GM12878 (cell line): ENCODE data around the gene PC. TPM values are rescaled to one million over a fixed set of nuclear protein-coding genes. Genes with fewer than 3 reads are reported as not detected.

Experiments used
- ASH2L ChIP-seq: fragments of 300-600, 200-600 bp; sonication (generic); IDR thresholded peaks from 2 replicates; pipeline ENCODE4 v1.6.1; 2017; ENCODE audit warnings: low read depth, mild to moderate bottlenecking, borderline replicate concordance
- CBFB ChIP-seq: IDR thresholded peaks from 2 replicates; pipeline ENCODE4 v1.6.1; 2016; ENCODE audit warnings: antibody characterized with exemption, low read depth
- CREM ChIP-seq: IDR thresholded peaks from 2 replicates; pipeline ENCODE4 v1.6.1; 2014; ENCODE audit warnings: antibody characterized with exemption, low read depth
- FOXM1 ChIP-seq: IDR thresholded peaks from 2 replicates; pipeline ENCODE4 v1.6.1; 2012; ENCODE audit warnings: low read depth, mild to moderate bottlenecking, inconsistent platforms, low read length, moderate library complexity
- HCFC1 ChIP-seq: fragments of 150-350 bp; IDR thresholded peaks from 2 replicates; pipeline ENCODE4 v1.6.1; 2014; ENCODE audit warnings: low read length
- NR2C2 ChIP-seq: IDR thresholded peaks from 2 replicates; pipeline ENCODE4 v1.6.1; 2011; ENCODE audit warnings: borderline replicate concordance, low read depth; ENCODE audit not compliant: control insufficient read depth, insufficient read length
- POLR2A ChIP-seq: IDR thresholded peaks from 2 replicates; pipeline ENCODE4 v1.6.1; 2011; ENCODE audit warnings: low read depth, mild to moderate bottlenecking, low read length
- RAD51 ChIP-seq: fragments of 450-650 bp; IDR thresholded peaks from 2 replicates; pipeline ENCODE4 v1.6.1; 2016; ENCODE audit warnings: moderate library complexity, mild to moderate bottlenecking, inconsistent platforms
- SMAD5 ChIP-seq: IDR thresholded peaks from 2 replicates; pipeline ENCODE4 v1.6.1; 2016; ENCODE audit warnings: antibody characterized with exemption, low read depth
- SREBF1 ChIP-seq: IDR thresholded peaks from 2 replicates; pipeline ENCODE4 v1.6.1; 2012; ENCODE audit warnings: mild to moderate bottlenecking, low read length
- STAT3 ChIP-seq: IDR thresholded peaks from 2 replicates; pipeline ENCODE4 v1.6.1; 2011; ENCODE audit warnings: low read depth, low read length, improper control_type of control experiment
- polyA plus RNA-seq, 11 experiments: library from polyadenylated mRNA; depleted of rRNA in 4 of 11; unstranded in 6 of 11; stranded (reverse) in 5 of 11; fragments of >200 nt; fragmentation: Nextera tagmentation in 4 of 11; fragmentation: Illumina TruSeq in 1 of 11; extraction: Ambion mirVana in 4 of 11; extraction: Trizol in 1 of 11; gene quantifications; 1 replicate in 1 of 11; 2 replicates in 10 of 11; pipeline versions ENCODE4 v1.2.1 to v1.2.3, GENCODE V29; 2011 to 2016; ENCODE audit warnings: inconsistent platforms in 2 of 11, missing spikeins in 2 of 11, low read depth in 1 of 11
- total RNA-seq, 4 experiments: library from RNA; depleted of rRNA in 3 of 4; stranded (reverse); fragments of >200 nt in 3 of 4; fragmentation: Illumina TruSeq in 1 of 4; extraction: Trizol in 1 of 4; gene quantifications; 2 replicates each; pipeline versions ENCODE4 v1.2.1 to v1.2.3, GENCODE V29; 2013 to 2021
- TF ChIP-seq, protein P1 (sequence below): IDR thresholded peaks from 2 replicates; pipeline ENCODE4 v1.6.1; 2012; ENCODE audit warnings: low read depth, low read length, improper control_type of control experiment
- TF ChIP-seq, protein P2 (sequence below): IDR thresholded peaks from 2 replicates; pipeline ENCODE4 v1.6.1; 2012; ENCODE audit warnings: improper control_type of control experiment, low read depth, low read length; ENCODE audit not compliant: insufficient replicate concordance
- TF ChIP-seq, protein P3 (sequence below): fragments of 450-650 bp; IDR thresholded peaks from 2 replicates; pipeline ENCODE4 v1.6.1; 2018; ENCODE audit warnings: mild to moderate bottlenecking, low read depth, moderate library complexity; ENCODE audit not compliant: partially characterized antibody
- TF ChIP-seq, protein P4 (sequence below), 3 experiments: IDR thresholded peaks in 2 of 3; conservative IDR thresholded peaks in 1 of 3; 2 replicates each; pipeline ENCODE4 v1.5.1; 2011; ENCODE audit warnings: low read depth in 3 of 3, low read length in 3 of 3, mild to moderate bottlenecking in 3 of 3, control low read depth in 2 of 3, moderate library complexity in 2 of 3, inconsistent platforms in 1 of 3, mixed read lengths in 1 of 3; ENCODE audit not compliant: control insufficient read depth in 2 of 3, insufficient read depth in 1 of 3; ENCODE audit errors: extremely low read depth in 1 of 3
- TF ChIP-seq, protein P5 (sequence below): fragments of 450-650 bp; conservative IDR thresholded peaks from 2 replicates; pipeline ENCODE4 v1.6.1; 2017; ENCODE audit warnings: mild to moderate bottlenecking, moderate library complexity

Gene PC
- total and polyA plus RNA-seq, 10 of the 15 experiments (the other 5 are each of a cell fraction or from before 2014, with no cell fraction given), result 0.22 to 10.3 (median 4.5) TPM

DNA sequence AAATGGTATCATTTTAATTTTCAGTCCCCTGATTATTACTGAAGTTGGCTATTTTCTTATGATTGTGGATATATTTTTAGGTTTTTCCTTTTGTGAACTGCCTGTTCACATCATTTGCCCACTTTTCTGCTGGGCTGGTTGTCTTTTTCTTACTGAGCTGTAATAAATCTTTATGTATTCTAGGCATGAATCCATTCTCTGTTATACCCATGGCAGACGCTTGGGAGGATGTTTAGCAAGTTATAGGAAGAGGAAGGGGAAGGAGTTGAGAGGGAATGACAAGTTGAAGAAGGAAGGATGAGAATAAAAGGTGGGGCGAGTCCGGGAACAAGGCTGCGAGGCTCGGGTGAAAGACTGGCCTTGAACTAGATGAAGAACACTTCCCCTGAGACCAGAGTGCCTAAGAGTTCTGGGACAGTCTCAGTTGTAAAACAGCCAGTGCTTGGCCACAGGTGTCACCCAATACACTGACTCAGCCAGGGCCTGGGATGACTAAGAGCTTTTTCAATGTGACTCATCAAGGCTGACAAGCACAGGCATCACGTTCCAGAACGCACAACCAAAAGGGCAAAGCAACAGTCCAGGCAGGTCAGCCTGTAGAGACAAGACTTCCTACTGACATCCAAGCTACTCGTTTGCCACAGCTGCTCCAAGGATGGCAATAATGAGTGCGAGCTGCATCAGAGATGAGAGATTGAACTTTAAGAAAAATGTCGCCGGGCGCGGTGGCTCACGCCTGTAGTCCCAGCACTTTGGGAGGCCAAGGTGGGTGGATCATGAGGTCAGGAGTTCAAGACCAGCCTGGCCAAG lies 66.1 kb downstream of the PC start (continued):
- TF ChIP-seq, protein P1, sequence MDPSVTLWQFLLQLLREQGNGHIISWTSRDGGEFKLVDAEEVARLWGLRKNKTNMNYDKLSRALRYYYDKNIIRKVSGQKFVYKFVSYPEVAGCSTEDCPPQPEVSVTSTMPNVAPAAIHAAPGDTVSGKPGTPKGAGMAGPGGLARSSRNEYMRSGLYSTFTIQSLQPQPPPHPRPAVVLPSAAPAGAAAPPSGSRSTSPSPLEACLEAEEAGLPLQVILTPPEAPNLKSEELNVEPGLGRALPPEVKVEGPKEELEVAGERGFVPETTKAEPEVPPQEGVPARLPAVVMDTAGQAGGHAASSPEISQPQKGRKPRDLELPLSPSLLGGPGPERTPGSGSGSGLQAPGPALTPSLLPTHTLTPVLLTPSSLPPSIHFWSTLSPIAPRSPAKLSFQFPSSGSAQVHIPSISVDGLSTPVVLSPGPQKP, result no peak
- TF ChIP-seq, protein P2, sequence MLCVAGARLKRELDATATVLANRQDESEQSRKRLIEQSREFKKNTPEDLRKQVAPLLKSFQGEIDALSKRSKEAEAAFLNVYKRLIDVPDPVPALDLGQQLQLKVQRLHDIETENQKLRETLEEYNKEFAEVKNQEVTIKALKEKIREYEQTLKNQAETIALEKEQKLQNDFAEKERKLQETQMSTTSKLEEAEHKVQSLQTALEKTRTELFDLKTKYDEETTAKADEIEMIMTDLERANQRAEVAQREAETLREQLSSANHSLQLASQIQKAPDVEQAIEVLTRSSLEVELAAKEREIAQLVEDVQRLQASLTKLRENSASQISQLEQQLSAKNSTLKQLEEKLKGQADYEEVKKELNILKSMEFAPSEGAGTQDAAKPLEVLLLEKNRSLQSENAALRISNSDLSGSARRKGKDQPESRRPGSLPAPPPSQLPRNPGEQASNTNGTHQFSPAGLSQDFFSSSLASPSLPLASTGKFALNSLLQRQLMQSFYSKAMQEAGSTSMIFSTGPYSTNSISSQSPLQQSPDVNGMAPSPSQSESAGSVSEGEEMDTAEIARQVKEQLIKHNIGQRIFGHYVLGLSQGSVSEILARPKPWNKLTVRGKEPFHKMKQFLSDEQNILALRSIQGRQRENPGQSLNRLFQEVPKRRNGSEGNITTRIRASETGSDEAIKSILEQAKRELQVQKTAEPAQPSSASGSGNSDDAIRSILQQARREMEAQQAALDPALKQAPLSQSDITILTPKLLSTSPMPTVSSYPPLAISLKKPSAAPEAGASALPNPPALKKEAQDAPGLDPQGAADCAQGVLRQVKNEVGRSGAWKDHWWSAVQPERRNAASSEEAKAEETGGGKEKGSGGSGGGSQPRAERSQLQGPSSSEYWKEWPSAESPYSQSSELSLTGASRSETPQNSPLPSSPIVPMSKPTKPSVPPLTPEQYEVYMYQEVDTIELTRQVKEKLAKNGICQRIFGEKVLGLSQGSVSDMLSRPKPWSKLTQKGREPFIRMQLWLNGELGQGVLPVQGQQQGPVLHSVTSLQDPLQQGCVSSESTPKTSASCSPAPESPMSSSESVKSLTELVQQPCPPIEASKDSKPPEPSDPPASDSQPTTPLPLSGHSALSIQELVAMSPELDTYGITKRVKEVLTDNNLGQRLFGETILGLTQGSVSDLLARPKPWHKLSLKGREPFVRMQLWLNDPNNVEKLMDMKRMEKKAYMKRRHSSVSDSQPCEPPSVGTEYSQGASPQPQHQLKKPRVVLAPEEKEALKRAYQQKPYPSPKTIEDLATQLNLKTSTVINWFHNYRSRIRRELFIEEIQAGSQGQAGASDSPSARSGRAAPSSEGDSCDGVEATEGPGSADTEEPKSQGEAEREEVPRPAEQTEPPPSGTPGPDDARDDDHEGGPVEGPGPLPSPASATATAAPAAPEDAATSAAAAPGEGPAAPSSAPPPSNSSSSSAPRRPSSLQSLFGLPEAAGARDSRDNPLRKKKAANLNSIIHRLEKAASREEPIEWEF, result no peak
- TF ChIP-seq RAD51 (no peak), POLR2A (no peak), SREBF1 (no peak), FOXM1 (peak; percentile 86), SMAD5 (no peak), ASH2L (no peak), CBFB (no peak), CREM (peak; percentile 85; the same call in 1 of the 2 replicates), HCFC1 (no peak), NR2C2 (no peak), STAT3 (no peak)
- TF ChIP-seq, protein P3, sequence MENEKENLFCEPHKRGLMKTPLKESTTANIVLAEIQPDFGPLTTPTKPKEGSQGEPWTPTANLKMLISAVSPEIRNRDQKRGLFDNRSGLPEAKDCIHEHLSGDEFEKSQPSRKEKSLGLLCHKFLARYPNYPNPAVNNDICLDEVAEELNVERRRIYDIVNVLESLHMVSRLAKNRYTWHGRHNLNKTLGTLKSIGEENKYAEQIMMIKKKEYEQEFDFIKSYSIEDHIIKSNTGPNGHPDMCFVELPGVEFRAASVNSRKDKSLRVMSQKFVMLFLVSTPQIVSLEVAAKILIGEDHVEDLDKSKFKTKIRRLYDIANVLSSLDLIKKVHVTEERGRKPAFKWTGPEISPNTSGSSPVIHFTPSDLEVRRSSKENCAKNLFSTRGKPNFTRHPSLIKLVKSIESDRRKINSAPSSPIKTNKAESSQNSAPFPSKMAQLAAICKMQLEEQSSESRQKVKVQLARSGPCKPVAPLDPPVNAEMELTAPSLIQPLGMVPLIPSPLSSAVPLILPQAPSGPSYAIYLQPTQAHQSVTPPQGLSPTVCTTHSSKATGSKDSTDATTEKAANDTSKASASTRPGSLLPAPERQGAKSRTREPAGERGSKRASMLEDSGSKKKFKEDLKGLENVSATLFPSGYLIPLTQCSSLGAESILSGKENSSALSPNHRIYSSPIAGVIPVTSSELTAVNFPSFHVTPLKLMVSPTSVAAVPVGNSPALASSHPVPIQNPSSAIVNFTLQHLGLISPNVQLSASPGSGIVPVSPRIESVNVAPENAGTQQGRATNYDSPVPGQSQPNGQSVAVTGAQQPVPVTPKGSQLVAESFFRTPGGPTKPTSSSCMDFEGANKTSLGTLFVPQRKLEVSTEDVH, result no peak
- TF ChIP-seq, protein P4, sequence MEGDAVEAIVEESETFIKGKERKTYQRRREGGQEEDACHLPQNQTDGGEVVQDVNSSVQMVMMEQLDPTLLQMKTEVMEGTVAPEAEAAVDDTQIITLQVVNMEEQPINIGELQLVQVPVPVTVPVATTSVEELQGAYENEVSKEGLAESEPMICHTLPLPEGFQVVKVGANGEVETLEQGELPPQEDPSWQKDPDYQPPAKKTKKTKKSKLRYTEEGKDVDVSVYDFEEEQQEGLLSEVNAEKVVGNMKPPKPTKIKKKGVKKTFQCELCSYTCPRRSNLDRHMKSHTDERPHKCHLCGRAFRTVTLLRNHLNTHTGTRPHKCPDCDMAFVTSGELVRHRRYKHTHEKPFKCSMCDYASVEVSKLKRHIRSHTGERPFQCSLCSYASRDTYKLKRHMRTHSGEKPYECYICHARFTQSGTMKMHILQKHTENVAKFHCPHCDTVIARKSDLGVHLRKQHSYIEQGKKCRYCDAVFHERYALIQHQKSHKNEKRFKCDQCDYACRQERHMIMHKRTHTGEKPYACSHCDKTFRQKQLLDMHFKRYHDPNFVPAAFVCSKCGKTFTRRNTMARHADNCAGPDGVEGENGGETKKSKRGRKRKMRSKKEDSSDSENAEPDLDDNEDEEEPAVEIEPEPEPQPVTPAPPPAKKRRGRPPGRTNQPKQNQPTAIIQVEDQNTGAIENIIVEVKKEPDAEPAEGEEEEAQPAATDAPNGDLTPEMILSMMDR (IDR thresholded peaks at IDR 0.05 in 2 of 3, conservative IDR thresholded peaks at IDR 0.05 in 1 of 3; ENCODE audit: control insufficient read depth in 2 of 3, extremely low read depth in 1 of 3, insufficient read depth in 1 of 3, low read depth in 3 of 3, low read length in 3 of 3), result 0 out of 6 replicates have a peak, but pooled peaks of 1 of the 3 experiments have one; percentile 8
- TF ChIP-seq, protein P5, sequence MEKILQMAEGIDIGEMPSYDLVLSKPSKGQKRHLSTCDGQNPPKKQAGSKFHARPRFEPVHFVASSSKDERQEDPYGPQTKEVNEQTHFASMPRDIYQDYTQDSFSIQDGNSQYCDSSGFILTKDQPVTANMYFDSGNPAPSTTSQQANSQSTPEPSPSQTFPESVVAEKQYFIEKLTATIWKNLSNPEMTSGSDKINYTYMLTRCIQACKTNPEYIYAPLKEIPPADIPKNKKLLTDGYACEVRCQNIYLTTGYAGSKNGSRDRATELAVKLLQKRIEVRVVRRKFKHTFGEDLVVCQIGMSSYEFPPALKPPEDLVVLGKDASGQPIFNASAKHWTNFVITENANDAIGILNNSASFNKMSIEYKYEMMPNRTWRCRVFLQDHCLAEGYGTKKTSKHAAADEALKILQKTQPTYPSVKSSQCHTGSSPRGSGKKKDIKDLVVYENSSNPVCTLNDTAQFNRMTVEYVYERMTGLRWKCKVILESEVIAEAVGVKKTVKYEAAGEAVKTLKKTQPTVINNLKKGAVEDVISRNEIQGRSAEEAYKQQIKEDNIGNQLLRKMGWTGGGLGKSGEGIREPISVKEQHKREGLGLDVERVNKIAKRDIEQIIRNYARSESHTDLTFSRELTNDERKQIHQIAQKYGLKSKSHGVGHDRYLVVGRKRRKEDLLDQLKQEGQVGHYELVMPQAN, result no peak
